HepG2 (cell line): ENCODE data around the gene DOK7. TPM values are rescaled to one million over a fixed set of nuclear protein-coding genes. Genes with fewer than 3 reads are reported as not detected.

Experiments
- ATAC-seq: fragments of 200-7000 bp; cut with Tn5 transposase; 3 replicates; pipeline ENCODE4 v1.9.1; 2020; ENCODE audit warnings: mild to moderate bottlenecking, moderate library complexity
- BruUV-seq: library from RNA; stranded (reverse); fragments of 400-500 nt; replicated peaks from 2 replicates; lab custom pipeline; 2021; lab: Mats Ljungman, UMichigan
- CTCF ChIA-PET: fragments of 300-600 bp; formaldehyde crosslinking; extraction: SDS; loops from one replicate; lab custom pipeline; 2021; ENCODE audit warnings: low total read pairs, inconsistent platforms, low intra/inter-chr PET ratio; lab: Yijun Ruan, JAX
- POLR2A ChIA-PET: fragments of 350-600 bp; sonication (Branson Sonifier 250); formaldehyde crosslinking; loops from one replicate; lab custom pipeline; 2020; ENCODE audit warnings: antibody characterized with exemption, inconsistent platforms; lab: Yijun Ruan, JAX
- DNase-seq: peaks from one replicate; pipeline ENCODE4 v3.0.0-alpha.2; 2015; ENCODE audit warnings: low spot score
- FAIRE-seq: peaks from 3 replicates; lab custom pipeline; 2011; peaks lifted over from hg19 to GRCh38; lab: Jason Lieb, UNC
- H2AFZ ChIP-seq: one replicate; pipeline ENCODE4 v1.6.1; 2011; ENCODE audit warnings: low read length, inconsistent platforms
- H3K27ac ChIP-seq: fragments of 300-600 bp; 3 replicates; pipeline ENCODE4 v1.8.0; 2011; ENCODE audit warnings: mixed run types, mild to moderate bottlenecking, mixed read lengths, low read length, inconsistent platforms; ENCODE audit not compliant: insufficient read depth; ENCODE audit errors: extremely low read length
- H3K27me3 ChIP-seq, 2 experiments: fragments of 200-600 bp in 1 of 2; 2 replicates in 1 of 2; 3 replicates in 1 of 2; pipeline versions ENCODE4 v1.6.0 to v1.8.0; 2011; ENCODE audit warnings: low read length in 2 of 2, mild to moderate bottlenecking in 2 of 2, moderate library complexity in 2 of 2, inconsistent platforms in 1 of 2; ENCODE audit not compliant: insufficient read depth in 2 of 2, control insufficient read depth in 1 of 2
- H3K36me3 ChIP-seq, 2 experiments: fragments of 200-600 bp in 1 of 2; replicated peaks in 1 of 2; 2 replicates in 1 of 2; 3 replicates in 1 of 2; pipeline versions ENCODE4 v1.5.1 to v1.8.0; 2011; ENCODE audit warnings: low read length in 2 of 2, inconsistent platforms in 1 of 2; ENCODE audit not compliant: insufficient read depth in 2 of 2, control insufficient read depth in 1 of 2
- H3K4me1 ChIP-seq: 2 replicates; pipeline ENCODE4 v1.5.1; 2012; ENCODE audit warnings: low read length, inconsistent platforms; ENCODE audit not compliant: insufficient read depth
- H3K4me2 ChIP-seq: 2 replicates; pipeline ENCODE4 v1.6.0; 2011; ENCODE audit warnings: low read depth, low read length, inconsistent platforms
- H3K4me3 ChIP-seq, 3 experiments: fragments of 200-600 bp in 1 of 3; sonication (generic), shearing (Covaris generic) in 1 of 3; replicated peaks in 1 of 3; 2 replicates each; pipeline ENCODE4 v1.5.1; 2011 to 2016; ENCODE audit warnings: low read length in 3 of 3, inconsistent platforms in 2 of 3, low read depth in 2 of 3, mild to moderate bottlenecking in 2 of 3, control low read depth in 1 of 3, mixed read lengths in 1 of 3; ENCODE audit not compliant: insufficient read depth in 1 of 3
- H3K79me2 ChIP-seq: one replicate; pipeline ENCODE4 v1.6.1; 2011; ENCODE audit warnings: low read length, inconsistent platforms; ENCODE audit not compliant: insufficient read depth
- H3K9ac ChIP-seq: 2 replicates; pipeline ENCODE4 v1.6.0; 2011; ENCODE audit warnings: mild to moderate bottlenecking, low read depth, low read length, inconsistent platforms; ENCODE audit not compliant: insufficient read depth
- H3K9me3 ChIP-seq: 2 replicates; pipeline ENCODE4 v1.5.1; 2012; ENCODE audit warnings: mild to moderate bottlenecking, low read length
- H4K20me1 ChIP-seq: 2 replicates; pipeline ENCODE4 v1.6.0; 2011; ENCODE audit warnings: inconsistent platforms, mild to moderate bottlenecking, low read length, moderate library complexity; ENCODE audit not compliant: insufficient read depth
- ATF7-NPFF ChIP-seq: sonication (generic); formaldehyde crosslinking; IDR thresholded peaks from 2 replicates; pipeline ENCODE4 v1.8.1; 2023; ENCODE audit warnings: mild to moderate bottlenecking, low read depth, missing genetic modification reagents, moderate library complexity
- CREB1 ChIP-seq, 2 experiments: fragments of 450-650 bp in 1 of 2; IDR thresholded peaks; 2 replicates each; pipeline ENCODE4 v1.6.1; 2016 to 2017; ENCODE audit warnings: control low read depth in 1 of 2, mild to moderate bottlenecking in 1 of 2, missing compliant biosample characterization in 1 of 2, missing genetic modification characterization in 1 of 2
- DPF2 ChIP-seq: sonication (generic); formaldehyde crosslinking; IDR thresholded peaks from 2 replicates; pipeline ENCODE4 v1.4.0; 2020; ENCODE audit warnings: mild to moderate bottlenecking, low read depth, missing genetic modification reagents, borderline replicate concordance
- HOXA7 ChIP-seq: sonication (generic); formaldehyde crosslinking; IDR thresholded peaks from 2 replicates; pipeline ENCODE4 v1.8.1; 2022; ENCODE audit warnings: mild to moderate bottlenecking, missing genetic modification reagents, moderate library complexity
- ZNF468 ChIP-seq: sonication (generic); formaldehyde crosslinking; IDR thresholded peaks from 2 replicates; pipeline ENCODE4 v1.8.0; 2022; ENCODE audit warnings: mild to moderate bottlenecking, moderate library complexity, missing genetic modification reagents
- ZNF772 ChIP-seq: sonication (generic); formaldehyde crosslinking; IDR thresholded peaks from 2 replicates; pipeline ENCODE4 v1.5.0; 2020; ENCODE audit warnings: mild to moderate bottlenecking, missing genetic modification reagents
- WGBS: methylation state at CpG from one replicate; pipeline ENCODE4 v1.1.6; 2017; ENCODE audit warnings: low lambda C conversion rate; 5-methylcytosine and 5-hydroxymethylcytosine counted together
- in situ Hi-C: cut with HindIII; loops from 2 replicates; pipeline ENCODE4 v1.10.0; 2017; ENCODE audit warnings: low pct_unique_long_range_greater_than_20kb; ENCODE audit not compliant: extremely low pct_ligation_motif_present
- intact Hi-C: fragments of 100-400 bp; cut with micrococcal nuclease; formaldehyde crosslinking; loops from one replicate; pipeline ENCODE4 v1.10.0; 2022; ENCODE audit not compliant: unreplicated experiment
- polyA plus RNA-seq, 8 experiments: library from polyadenylated mRNA; depleted of rRNA in 3 of 8; stranded (reverse) in 7 of 8; unstranded in 1 of 8; fragments of >200 nt; fragmentation: Illumina TruSeq in 4 of 8; extraction: Trizol in 4 of 8; gene quantifications; 2 replicates each; pipeline versions ENCODE4 v1.2.1 to v1.2.3, GENCODE V29; 2011 to 2016; ENCODE audit warnings: low read depth in 4 of 8, missing spikeins in 1 of 8, mixed read lengths in 1 of 8; ENCODE audit not compliant: insufficient read depth in 1 of 8
- total RNA-seq, 5 experiments: library from RNA; depleted of rRNA; stranded (reverse); fragments of >200 nt; fragmentation: Illumina TruSeq; extraction: Trizol; gene quantifications; 2 replicates each; pipeline ENCODE4 v1.2.3, GENCODE V29; 2016; ENCODE audit warnings: low read depth in 1 of 5
- TF ChIP-seq, protein P1 (sequence below): fragments of 450-650 bp; IDR thresholded peaks from 2 replicates; pipeline ENCODE4 v1.6.1; 2016
- TF ChIP-seq, protein P2 (sequence below), 2 experiments: sonication (generic) in 1 of 2; formaldehyde crosslinking in 1 of 2; IDR thresholded peaks; 2 replicates each; pipeline versions ENCODE4 v1.4.0 to v1.6.1; 2016 to 2020; ENCODE audit warnings: borderline replicate concordance in 1 of 2, low read depth in 1 of 2, mild to moderate bottlenecking in 1 of 2, missing genetic modification reagents in 1 of 2

Gene DOK7
- total and polyA plus RNA-seq, 2 of the 13 experiments (the other 11 are each of a cell fraction or from before 2014, with no cell fraction given), result 0.03 to 0.07 TPM

- no peak for TF ChIP-seq CREB1 (IDR thresholded peaks at IDR 0.05)
- no peak for TF ChIP-seq CREB1 (CRISPR knock-in tag; IDR thresholded peaks at IDR 0.05)
- TF ChIP-seq, protein P1, sequence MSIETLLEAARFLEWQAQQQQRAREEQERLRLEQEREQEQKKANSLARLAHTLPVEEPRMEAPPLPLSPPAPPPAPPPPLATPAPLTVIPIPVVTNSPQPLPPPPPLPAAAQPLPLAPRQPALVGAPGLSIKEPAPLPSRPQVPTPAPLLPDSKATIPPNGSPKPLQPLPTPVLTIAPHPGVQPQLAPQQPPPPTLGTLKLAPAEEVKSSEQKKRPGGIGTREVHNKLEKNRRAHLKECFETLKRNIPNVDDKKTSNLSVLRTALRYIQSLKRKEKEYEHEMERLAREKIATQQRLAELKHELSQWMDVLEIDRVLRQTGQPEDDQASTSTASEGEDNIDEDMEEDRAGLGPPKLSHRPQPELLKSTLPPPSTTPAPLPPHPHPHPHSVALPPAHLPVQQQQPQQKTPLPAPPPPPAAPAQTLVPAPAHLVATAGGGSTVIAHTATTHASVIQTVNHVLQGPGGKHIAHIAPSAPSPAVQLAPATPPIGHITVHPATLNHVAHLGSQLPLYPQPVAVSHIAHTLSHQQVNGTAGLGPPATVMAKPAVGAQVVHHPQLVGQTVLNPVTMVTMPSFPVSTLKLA, result peak; percentile 42; the same call in 1 of the 2 replicates
- peak; percentile 34; the same call in 1 of the 2 replicates for TF ChIP-seq HOXA7 (CRISPR knock-in tag)
- Histone ChIP-seq H4K20me1 (no peaks in the 10 kb centered on the region), H3K36me3 (no peaks in the 10 kb centered on the region), H3K27ac (no peak overlapping the region), H3K79me2 (no peaks in the 10 kb centered on the region), H3K4me2 (no peak overlapping the region), H3K4me3 (no peak overlapping the region), H3K27me3 (peaks cover 26 to 72% of the 10 kb centered on the region in 2 experiments), H3K9ac (no peak overlapping the region), H3K4me1 (peaks cover 19% of the 10 kb centered on the region; the same call in 1 of the 2 replicates), H2AFZ (no peak overlapping the region), H3K9me3 (no peaks in the 10 kb centered on the region)
- POLR2A ChIA-PET, result no interaction called here
- CTCF ChIA-PET, result no interaction called here
- DNase-seq, result no peak
- BruUV-seq, result no TSS peak
- no peak for ATAC-seq
- 85% methylated on average over 10 of the region's 10 CpGs for WGBS
- FAIRE-seq, result no peak
- intact Hi-C loops (no loop called here), in situ Hi-C loops (no loop called here)
These were observed 5.0 kb downstream of the DOK7 start for GRCh38 chr4:3468154-3468553.

DNA sequence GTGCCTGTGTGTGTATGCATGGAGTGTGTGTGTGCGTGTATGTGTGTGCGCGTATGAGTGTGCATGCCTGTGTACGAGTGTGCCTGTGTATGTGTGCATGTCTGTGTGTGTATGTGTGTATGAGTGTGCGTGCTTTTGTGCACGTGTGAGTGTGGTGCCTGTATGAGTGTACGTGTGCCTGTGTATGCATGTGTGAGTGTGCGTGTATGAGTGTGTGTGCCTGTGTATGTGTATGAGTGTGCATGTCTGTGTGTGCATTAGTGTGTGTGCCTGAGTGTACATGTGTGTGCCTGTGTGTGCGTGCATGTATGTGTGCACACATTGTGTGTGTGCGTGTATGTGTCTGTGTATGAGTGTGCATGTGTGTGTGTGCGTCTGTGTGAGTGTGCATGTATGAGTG, 5.7 kb downstream of the DOK7 start:
- H3K27me3 ChIP-seq, result peaks cover 26 to 72% of the 10 kb centered on the region in 2 experiments
- H3K9me3 ChIP-seq, result no peaks in the 10 kb centered on the region
- H3K27ac ChIP-seq, result no peak overlapping the region
- no TSS peak for BruUV-seq
- H3K4me3 ChIP-seq, result no peak overlapping the region
- no peaks in the 10 kb centered on the region for H4K20me1 ChIP-seq
- ChIA-PET CTCF (no interaction called here), POLR2A (no interaction called here)
- in situ Hi-C loops, result no loop called here
- no peak overlapping the region for H2AFZ ChIP-seq
- H3K79me2 ChIP-seq, result no peaks in the 10 kb centered on the region
- FAIRE-seq (no peak), ATAC-seq (no peak), DNase-seq (no peak)
- H3K4me2 ChIP-seq, result no peak overlapping the region
- H3K4me1 ChIP-seq, result peaks cover 18% of the 10 kb centered on the region; the same call in 1 of the 2 replicates
- H3K9ac ChIP-seq, result no peak overlapping the region
- intact Hi-C loops, result no loop called here
- H3K36me3 ChIP-seq, result no peaks in the 10 kb centered on the region
- 82% methylated on average over 11 of the region's 11 CpGs for WGBS
- no peak for TF ChIP-seq ZNF772
- TF ChIP-seq, protein P2, sequence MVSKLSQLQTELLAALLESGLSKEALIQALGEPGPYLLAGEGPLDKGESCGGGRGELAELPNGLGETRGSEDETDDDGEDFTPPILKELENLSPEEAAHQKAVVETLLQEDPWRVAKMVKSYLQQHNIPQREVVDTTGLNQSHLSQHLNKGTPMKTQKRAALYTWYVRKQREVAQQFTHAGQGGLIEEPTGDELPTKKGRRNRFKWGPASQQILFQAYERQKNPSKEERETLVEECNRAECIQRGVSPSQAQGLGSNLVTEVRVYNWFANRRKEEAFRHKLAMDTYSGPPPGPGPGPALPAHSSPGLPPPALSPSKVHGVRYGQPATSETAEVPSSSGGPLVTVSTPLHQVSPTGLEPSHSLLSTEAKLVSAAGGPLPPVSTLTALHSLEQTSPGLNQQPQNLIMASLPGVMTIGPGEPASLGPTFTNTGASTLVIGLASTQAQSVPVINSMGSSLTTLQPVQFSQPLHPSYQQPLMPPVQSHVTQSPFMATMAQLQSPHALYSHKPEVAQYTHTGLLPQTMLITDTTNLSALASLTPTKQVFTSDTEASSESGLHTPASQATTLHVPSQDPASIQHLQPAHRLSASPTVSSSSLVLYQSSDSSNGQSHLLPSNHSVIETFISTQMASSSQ (IDR thresholded peaks at IDR 0.05; ENCODE audit: low read depth), result no peak
- TF ChIP-seq, protein P2 (CRISPR knock-in tag; IDR thresholded peaks at IDR 0.05; ENCODE audit: borderline replicate concordance), result no peak
- TF ChIP-seq ATF7-NPFF (CRISPR knock-in tag), result no peak
- no peak for TF ChIP-seq ZNF468
- TF ChIP-seq DPF2 (CRISPR knock-in tag), result no peak
